Suppressor macrophage treated with lipopolysaccharide for 4 hours (primary cell): ENCODE measurements around the gene PYGB.
A peak's percentile ranks its signal among the peaks of the same experiment; 100 is the strongest.
"Not testable (repeated sequence)": the region's sequence is repeated elsewhere in the genome, so short reads cannot be mapped to it uniquely, and the experiment has no call there.

Experiments used
- DNase-seq: peaks from one replicate; pipeline ENCODE4 v3.0.0-alpha.2; 2020

Gene PYGB

DNA sequence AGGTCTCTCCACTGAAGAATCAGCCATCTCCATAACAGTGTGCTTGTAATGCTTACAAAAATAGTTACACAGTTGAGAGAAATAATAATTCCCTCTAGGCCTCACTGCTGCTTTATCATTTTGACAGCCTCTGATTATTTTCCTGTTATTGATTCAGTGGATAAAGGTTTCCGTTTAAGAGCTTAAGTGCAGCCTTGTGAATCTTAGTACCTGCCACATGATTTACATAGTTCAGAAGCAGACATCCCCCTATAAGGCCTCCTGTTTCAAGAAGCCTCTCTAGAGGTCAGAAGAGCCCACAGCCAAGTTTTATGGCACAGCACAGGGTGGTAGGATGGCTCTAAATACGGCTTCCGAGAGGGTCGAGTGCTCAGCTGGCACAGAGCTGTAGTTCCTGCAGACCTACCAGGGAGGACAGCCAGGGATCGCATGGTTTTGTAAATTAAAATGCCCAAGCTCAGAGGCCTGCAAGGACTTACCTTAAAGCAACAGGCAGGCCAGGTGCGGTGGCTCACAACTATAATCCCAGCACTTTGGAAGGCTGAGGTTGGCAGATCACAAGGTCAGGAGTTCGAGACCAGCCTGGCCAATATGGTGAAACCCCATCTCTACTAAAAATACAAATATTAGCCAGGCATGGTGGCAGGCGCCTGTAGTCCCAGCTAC, 17.6 kb upstream of the PYGB start:
- DNase-seq: no peak

DNA sequence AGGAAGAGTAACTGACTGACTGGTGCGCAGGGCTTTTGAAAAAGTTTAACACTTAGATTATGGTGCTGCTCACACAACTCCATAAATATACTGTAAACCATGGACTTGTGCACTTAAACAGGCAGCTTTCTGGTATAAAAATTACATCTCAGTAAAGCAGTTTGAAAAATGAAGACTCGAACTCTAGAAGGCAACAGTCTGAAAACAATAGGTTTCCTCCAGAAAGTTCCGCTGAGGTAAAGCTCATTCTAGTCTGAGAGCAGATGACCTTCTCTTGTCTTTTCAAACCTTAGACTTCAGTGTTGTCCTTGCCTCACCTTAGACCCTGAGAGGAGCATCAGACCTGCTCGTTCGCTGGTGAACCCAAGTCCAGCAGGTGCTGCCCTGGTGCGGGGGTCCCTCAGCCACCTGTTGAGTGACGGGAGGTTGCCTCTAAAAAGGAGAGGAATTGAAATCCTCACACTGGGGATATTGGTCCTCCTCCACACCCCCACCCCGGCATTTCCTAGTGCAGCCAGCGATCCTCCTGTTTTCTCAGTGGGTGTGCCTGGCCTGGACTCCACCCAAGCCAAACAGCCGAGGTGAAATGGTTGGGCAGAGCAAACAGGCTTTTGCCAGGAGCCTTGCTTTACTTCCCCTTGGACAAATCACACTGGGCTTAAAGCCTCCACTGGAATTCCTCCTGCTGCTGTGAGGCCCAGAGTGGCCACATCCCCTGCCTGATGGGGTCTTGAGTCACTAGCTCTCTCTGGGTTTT, 14.7 kb upstream of the PYGB start:
- no peak for DNase-seq

- DNase-seq: not testable (repeated sequence)
Measured at GRCh38 chr20:25234009-25234849, 13.7 kb upstream of the PYGB start.

DNA sequence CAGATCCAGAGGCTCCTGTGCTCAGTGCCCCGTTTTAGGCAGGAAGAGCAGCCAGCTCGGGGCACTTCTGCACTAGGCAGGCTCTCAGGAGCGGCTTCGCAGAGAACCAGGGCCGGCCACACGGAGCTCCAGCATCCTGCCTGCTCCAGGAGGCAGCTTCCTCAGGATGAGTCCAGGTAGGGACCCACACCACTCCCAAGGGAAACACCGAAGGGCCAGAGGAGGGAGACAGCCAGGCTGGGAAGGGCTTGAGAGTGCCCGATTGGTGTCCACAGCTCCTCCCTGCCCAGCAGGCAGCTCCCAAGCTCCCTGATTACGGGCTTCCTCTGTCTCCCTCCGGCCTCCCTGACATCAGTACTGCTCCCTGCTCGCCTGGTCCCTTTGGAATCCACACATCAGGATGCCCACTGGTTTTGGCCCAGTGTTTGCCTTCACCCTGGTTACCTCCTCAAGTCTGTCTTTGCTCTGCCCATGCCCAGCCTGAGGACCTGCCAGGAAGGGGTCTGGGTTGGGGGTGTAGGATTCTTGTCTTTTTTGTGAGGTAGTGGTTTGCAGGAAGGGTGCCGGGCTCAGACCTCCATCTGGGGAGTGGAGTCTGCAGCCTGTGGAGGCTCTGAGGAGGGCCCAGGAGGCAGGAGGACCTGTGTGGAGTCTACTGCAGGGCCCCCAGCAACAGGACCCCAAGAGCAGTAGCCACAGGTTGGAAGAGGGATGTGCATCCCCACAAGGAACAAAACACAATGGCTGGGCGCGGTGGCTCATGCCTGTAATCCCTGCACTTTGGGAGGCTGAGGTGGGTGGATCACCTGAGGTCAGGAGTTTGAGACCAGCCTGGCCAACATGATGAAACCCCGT, 11.2 kb upstream of the PYGB start:
- no peak for DNase-seq

DNA sequence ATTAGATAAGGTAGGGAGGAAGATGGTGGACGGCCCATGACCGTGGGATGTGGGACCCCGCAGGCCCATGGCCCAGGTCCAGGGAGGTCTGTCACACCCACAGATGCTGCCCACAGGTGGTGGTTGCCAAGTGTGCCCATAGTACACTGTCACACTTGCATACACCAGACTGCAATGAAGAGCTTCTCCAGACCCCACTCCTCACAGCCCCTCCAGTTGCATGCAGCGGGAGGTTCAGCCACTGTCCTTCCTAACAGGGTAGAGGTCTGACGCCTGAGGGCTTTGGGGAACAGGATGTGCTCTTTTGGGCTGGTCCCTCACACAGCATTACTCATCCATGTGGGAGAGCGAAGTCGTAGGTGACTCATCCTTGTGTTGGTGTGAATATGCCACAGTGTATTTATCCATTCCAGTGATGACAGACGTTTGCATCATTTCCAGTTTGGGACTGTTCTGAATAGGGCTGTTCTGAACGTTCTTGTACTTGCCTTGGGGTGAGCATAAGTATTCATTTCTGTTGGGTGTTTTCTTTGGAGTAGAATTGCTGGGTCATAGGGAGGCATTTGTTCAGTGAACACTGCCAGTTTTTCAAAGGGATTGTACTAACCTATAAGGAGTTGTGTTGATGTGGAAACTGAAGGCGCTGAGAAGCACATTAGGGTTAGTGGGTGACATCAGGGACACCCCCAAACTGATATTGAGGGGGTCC, 10.1 kb upstream of the PYGB start:
- DNase-seq: peak; percentile 97

- no peak for DNase-seq
Measured at GRCh38 chr20:25238319-25239037, 9.4 kb upstream of the PYGB start.

- DNase-seq: no peak
Measured at GRCh38 chr20:25239387-25240370, 8.2 kb upstream of the PYGB start.

GRCh38 chr20:25240851-25241658, 6.8 kb upstream of the PYGB start:
- not testable (repeated sequence) for DNase-seq

GRCh38 chr20:25241659-25241955, 6.3 kb upstream of the PYGB start:
- not testable (repeated sequence) for DNase-seq

DNA sequence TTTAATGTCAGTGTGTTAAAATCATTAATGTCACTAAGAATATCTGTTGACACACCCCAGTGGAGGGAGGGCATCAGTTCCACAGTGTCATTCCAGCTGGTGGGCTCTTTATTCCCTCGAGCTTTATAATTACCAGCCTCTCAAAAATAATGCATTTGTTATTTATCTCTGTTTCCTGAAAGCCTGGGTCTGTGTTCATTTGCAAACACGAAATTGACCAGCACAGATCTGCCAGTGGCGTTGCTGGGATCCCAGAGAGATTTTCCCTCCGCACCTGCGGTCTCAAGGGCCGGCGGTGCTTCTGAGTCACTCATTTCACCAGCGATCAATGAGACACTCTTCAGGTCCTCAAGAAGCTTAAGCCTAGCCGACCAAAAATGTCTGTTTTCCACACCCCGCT, 5.7 kb upstream of the PYGB start:
- DNase-seq: no peak

GRCh38 chr20:25243416-25243979, 4.4 kb upstream of the PYGB start:
- DNase-seq: no peak

DNA sequence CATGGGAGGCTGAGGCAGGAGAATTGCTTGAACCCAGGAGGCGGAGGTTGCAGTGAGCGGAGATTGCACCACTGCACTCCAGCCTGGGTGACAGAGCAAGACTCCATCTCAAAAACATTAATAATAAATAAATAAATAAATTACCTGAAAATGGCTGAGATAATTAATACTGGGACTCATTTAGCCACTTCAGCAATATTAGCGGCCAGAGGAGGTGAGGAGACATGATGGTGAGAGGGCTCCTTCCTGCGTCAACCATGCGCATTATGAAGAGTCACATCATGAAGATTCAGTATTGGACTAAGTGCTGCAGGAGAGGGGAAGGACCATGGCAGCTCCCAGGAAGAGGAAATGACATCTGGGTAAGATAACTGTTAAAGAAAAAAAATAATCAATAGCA, 2.9 kb upstream of the PYGB start:
- DNase-seq: no peak

DNA sequence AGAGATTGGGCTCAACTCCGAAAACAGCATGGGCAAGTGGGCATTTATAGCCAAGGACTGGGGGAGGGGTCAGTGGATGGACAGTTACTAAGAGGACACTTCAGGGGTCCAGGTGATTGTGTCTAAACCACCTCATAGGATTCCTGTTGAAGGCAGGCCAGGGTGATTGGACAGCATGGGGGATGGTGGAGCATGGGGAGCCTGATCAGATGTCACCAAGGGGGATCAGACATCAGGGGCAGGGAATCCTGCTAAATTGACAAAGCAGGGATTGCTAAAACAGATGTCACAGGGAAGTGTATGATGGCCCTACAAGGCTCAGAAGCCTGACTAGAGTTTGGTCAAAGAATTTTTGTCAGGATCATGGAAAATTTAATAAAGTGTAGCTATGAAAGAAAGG, 2.4 kb upstream of the PYGB start:
- DNase-seq: no peak

GRCh38 chr20:25246182-25246999, 1.5 kb upstream of the PYGB start:
- DNase-seq: no peak

DNA sequence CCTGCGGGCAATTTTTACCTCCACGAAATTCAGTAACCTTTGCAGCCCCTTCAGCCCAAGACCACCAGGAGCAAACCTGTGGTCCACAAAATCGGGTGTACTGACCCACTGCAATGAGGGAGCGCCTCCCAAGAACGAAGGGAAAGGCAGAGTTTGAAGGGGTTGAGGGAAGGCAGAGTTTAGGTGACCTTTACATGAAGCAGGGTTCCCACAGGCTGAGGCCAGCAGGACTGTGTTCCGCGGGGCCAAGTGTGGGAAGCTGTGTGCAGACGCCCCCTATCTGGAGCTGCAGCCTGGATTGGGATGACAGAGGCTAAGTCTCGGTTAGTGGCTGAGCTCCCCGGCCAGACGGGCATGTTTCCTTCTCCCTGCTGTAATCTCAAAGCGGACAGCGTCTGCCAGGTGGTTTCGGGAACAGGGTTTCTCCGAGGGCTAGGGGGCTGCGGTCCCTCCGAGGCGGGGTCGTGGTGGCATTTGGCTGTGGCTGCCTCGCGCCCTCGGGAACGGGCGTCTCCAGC, 826 bp upstream of the PYGB start:
- peak; percentile 44 for DNase-seq

DNA sequence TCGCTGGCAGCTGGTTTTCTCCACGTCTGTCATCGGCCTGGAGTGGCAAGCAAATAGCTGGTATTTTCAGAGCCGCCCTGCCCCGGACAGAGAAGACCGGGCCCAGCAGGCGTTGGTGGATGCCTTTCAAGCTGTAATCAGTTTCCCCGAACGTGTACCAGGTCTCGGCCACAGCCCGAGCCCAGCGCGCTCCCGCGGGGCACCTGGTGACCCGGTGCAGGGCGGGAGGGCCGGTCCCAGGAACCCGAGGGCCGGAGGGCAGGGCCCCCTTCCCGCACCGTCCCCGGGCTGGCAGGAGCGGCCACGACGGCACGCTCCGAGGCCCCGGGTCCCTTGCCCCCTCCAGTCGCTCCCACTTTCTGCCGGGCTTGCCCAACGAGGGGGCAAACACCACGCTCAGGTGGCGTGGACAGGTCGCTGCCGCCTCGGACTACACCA, 348 bp upstream of the PYGB start:
- no peak for DNase-seq

DNA sequence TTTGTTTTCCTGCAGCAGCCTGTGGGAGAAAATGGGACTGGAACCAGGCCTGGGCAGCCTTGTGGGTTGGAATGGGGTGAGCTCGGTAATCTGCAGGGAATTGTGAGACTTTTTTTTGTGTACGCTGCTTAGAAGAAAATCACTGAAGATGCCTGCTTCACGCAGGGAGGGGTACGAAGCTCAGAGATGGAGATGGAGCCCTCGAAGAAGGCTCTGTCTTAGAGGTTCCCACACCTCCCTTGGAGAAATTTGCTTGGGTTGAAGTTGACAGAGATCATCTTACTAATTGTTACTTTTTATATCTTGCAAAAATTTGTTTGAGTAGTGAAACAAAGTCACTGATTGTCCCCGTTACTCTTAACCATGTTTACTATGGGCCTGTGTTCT, 894 bp downstream of the PYGB start:
- no peak for DNase-seq
